TTC549 (cell line): ENCODE measurements around the gene CDC37L1.
A peak's percentile ranks its signal among the peaks of the same experiment; 100 is the strongest.
"Not testable (repeated sequence)": the region's sequence is repeated elsewhere in the genome, so short reads cannot be mapped to it uniquely, and the experiment has no call there.

ENCODE experiments used
- FAIRE-seq: peaks from 2 replicates; lab custom pipeline; 2012; peaks lifted over from hg19 to GRCh38; lab: Jason Lieb, UNC

The CDC37L1 gene

DNA sequence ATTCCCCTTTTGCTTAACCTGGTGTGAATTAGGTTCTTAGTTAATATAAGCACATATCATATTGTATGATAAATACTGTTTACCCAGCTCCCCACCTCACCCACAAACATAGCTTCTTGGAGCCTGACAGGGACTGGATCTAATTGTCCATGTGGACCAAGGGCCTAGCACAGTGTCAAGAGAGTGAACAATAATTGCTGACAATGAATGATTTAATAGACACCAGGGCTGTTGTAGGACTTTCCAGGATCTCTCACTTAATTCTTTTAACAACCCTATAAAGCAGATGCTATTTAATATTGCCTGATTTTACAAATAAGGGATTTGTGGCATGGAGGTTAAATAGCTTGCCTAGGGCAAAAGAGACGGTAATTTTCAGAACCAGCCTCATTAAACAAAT lies 36.8 kb downstream of the CDC37L1 start:
- no peak for FAIRE-seq

GRCh38 chr9:4717815-4718214 lies 38.4 kb downstream of the CDC37L1 start:
- FAIRE-seq, result no peak

DNA sequence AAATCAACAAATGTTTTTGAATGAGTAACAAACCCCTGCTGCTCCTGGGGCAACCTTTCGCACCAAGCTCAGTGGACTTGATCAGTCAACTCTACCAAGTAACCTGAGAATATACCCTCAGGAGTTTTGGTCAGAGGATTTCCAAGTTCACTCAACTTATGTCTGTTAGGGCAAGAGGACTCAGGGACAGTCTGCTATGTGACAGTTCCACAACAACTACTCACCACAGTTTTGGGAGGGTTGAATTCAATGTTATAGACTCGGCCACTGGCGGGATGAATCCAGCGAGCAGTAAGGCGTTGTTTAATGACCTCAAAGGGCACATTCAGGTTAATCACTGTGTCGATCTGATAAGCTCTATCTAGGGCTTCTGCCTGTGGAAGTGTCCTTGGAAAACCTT lies 39.5 kb downstream of the CDC37L1 start:
- FAIRE-seq, result no peak

- FAIRE-seq, result no peak
These were observed 42.4 kb downstream of the CDC37L1 start for GRCh38 chr9:4721736-4722135.

- no peak for FAIRE-seq
These were observed 46.5 kb downstream of the CDC37L1 start for GRCh38 chr9:4725706-4726442.

GRCh38 chr9:4727593-4727992 lies 48.2 kb downstream of the CDC37L1 start:
- no peak for FAIRE-seq

DNA sequence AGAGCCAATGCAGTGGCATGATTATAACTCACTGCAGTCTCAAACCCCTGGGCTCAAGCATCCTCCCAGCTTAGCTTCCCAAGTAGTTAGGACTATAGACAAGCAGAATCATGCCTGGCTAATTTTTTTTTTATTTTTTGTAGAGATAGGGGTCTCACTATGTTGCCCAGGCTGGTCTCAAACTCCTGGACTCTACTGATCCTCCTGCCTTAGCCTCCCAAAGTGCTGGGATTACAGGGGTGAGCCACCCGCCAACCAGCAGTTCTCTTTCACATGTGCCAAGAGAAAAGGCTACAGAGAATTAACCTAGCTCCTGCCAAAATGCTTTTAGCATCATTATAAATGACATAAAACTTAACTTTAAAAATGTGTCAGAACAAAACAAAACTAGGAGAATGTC lies 53.5 kb downstream of the CDC37L1 start:
- FAIRE-seq, result no peak

DNA sequence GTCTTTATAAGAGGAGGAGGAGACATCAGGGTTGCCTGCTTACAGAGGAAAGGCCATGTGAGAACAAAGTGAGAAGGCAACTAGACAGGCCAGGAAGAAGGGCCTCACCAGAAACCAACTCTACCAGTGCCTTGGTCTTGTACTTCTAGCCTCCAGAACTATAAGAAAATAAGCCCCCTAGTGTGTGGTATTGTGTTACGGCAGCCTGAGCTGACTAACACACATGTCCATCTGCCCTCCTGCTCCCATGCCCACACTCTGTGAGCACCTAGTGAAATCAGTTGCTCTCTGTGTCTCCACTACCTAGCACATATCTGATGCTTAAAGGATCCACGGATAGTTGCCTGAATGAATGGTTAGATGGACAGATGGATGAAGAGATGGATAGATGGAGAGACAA lies 54.8 kb downstream of the CDC37L1 start:
- no peak for FAIRE-seq

- no peak for FAIRE-seq
These were observed 59.7 kb downstream of the CDC37L1 start for GRCh38 chr9:4738866-4739586.

DNA sequence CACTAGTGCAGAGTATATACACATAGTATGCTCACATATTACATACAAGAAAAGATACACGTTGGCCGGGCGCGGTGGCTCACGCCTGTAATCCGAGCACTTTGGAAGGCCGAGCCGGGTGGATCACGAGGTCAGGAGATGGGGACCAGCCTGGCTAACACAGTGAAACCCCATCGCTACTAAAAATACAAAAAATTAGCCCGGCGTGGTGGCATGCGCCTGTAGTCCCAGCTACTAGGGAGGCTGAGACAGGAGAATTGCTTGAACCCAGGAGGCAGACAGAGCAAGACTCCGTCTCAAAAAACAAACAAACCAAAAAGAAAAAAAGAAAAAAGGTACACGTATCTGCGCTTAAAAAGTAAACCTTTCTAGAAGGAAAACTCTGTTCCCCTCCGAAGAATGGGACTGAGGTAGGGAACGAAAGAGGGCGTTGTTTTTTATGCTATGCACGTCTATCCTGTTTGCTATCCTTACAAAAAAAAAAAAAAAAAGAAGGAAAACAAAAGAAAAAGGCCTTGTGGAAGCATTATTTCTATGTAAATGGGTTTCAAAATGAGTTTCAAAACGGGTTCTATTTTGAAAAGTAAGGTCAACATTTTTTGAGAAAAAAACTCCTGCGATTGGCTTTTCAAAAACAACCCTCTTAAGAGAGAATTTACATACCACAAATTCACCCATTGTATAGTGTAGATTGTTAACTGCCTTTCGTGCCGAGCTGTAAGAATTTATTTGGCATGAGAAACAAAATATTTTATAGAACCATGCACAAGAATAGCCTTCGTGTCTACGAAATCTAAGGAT lies 60.4 kb downstream of the CDC37L1 start:
- FAIRE-seq, result no peak

GRCh38 chr9:4740388-4740637 lies 60.9 kb downstream of the CDC37L1 start:
- FAIRE-seq, result no peak

DNA sequence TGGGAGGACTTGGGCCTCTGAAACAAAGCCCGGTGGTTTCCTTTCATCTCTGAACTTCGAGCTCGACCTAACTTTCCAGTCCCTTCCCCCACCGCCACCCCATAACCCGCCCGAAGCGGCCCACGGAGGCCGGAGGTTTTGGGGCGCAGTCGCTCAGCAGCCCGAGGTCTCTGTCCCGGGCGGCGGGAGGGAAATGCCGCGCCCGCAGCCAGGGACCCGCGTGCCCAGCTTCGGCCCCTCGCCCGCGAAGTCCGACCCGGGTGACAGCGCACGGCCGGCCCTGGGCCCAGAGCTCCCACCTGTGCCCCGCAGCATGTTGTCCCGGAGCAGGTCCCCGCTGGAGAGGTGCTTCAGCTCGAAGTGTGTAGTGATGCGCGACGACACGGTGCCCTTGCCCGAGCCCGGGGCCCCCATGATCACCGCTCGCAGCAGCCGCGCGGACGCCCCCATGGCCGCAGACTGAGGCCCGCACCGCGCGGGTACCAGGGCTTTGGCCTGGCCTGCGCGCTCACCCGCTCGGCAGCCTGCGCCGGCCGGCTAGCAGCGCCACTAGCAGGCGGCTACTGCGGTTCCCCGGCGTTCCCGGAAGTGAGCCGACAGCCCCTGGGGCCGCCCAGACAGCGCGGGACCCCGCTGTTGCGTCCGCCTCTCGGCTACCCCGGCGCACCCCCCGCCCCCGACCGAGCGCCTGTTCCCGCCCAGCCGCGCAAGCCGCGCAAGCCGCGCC lies 61.4 kb downstream of the CDC37L1 start, which contains the start of gene AK3:
Gene AK3, minus strand, starts transcription at position 565 of the 727 bp plus-strand sequence. Its CDS starts 115 bp downstream, at position 450.
- FAIRE-seq, result no peak

DNA sequence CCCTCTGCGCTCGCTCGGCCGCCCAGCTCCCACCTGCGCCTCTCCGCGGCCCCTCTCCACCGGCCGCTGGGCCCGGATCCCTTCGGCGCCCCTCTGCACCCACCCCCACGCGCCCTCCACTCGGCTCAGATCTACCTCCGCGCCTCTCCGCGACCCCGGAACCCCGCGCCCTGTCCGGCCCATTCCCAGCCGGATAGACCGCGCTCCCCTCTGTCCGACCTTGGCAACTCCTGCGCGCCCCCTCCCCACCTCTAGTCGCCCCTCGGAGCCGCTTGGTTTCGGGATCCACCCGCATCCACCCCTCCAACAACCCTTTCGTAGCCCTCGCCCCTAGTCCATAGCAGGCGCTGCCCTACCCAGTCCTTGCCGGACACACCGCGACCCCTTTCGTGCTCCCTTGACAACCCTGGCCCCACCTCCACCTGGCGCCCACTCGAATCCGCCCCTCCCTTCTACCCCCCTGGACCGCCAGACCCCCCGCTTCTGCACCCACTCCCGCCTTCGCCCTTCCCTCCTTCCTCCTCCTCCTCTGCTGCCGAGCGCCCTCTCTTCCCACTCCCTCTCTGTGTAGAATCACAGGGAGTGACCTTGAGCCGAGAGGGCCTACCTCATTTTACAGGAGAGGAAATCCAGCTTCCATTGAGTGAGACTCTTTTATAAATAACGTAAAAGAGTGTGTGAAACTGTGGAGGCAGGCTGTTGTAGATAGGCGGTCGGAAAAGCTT lies 62.2 kb downstream of the CDC37L1 start:
- no peak for FAIRE-seq

- FAIRE-seq, result no peak
These were observed 62.9 kb downstream of the CDC37L1 start for GRCh38 chr9:4742246-4742645.

DNA sequence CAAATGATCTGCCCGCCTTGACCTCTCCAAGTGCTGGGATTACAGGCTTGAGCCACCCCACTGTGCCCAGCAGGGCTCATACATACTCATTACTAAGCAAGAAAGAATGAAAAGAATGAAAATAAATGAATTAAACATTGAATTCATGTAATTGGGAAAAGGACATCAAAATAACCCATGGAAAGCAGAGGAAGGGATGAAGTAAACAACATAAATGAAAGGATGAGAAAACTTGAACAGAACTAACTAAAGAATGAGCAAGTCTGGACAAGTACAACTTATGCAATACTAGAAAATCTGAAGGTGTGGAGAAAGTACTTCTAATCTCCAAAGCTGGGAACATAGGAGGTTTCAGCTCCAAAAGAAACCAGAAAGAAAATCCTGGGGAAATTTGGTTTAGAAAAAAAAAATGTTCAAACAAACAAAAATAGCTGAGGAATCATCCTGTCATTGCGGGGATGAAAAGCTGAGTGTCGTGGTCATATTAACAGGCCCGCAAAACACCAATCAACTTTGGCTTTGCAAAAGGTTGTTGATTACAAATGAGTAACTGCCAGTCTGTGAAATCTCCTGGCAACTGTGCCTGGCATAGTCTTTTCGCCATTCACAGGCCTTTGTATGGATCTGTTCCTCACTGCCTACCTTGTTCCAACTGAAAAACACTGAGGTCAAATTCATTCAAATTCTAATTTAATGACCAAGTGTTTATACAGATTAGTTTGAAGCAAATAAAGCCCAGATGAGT lies 63.9 kb downstream of the CDC37L1 start:
- FAIRE-seq, result no peak

GRCh38 chr9:4746278-4747030 lies 67.1 kb downstream of the CDC37L1 start:
- FAIRE-seq, result no peak

DNA sequence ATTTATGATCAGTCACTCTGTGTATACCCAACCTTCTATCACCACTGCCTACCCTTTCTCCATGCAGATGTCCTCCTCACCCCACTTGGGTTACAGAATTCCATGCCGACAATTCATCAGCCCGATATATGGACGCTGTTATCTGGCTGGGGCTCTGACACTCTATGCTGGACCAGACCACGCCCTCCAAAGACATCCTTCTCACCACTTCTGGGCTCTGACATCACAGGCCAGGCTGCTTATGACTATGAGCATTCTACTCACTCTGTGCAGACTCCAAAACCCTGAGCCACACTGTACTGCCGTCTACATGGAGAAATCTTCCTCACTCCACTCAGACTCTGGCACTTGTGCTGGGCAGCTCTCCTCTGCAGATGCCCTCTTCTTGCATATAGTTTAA lies 69.2 kb downstream of the CDC37L1 start:
- FAIRE-seq, result no peak

DNA sequence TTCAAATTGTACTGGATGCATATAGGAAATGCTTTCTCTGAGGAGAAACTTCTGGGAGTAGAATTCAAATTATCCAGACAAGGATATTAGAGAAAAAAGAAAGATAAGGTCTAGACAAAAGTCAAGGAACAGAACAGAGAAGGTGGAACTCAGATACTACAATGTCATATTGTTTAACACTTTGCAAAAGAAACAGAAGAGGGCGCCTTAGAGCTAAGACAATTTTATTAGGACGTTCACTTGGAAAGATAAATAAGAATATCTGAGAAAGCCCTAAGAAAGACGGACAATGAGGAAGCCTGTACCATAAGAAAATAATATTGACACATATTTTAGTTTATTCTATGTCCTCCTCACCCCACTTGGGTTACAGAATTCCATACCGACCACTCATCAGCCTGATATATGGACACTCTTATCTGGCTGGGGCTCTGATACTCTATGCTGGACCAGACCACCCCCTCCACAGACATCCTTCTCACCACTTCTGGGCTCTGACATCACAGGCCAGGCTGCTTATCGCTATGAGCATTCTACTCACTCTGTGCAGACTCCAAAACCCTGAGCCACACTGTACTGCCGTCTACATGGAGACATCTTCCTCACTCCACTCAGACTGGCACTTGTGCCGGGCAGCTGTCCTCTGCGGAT lies 70.8 kb downstream of the CDC37L1 start:
- peak; percentile 84 for FAIRE-seq

GRCh38 chr9:4754530-4754929 lies 75.2 kb downstream of the CDC37L1 start:
- not testable (repeated sequence) for FAIRE-seq
